Omental fat pad (tissue), 4 donors: Measurements from ENCODE around the gene SMAGP. TPM values are rescaled to one million over a fixed set of nuclear protein-coding genes. Genes with fewer than 3 reads are reported as not detected.

ENCODE experiments used
- ATAC-seq: fragments of 150-250 bp; one replicate; pipeline ENCODE4 v1.9.1; 2016; ENCODE audit warnings: mild to moderate bottlenecking, moderate library complexity; ENCODE audit not compliant: low FRiP score
- DNase-seq: peaks from one replicate; pipeline ENCODE4 v3.0.0-alpha.2; 2019; ENCODE audit warnings: low spot score
- CTCF ChIP-seq, 3 donors: fragments of 450-650 bp; IDR thresholded peaks; one replicate each; pipeline ENCODE4 v1.5.1; 2016 to 2017; ENCODE audit warnings: antibody characterized with exemption in 3 of 3, mild to moderate bottlenecking in 3 of 3, moderate library complexity in 2 of 3
- total RNA-seq, 4 donors: library from RNA; depleted of rRNA; stranded (reverse); fragments of >200 nt; gene quantifications; one replicate each; pipeline ENCODE4 v1.1.0, GENCODE V29; 2016

SMAGP gene
- total RNA-seq, 4 donors from 2014 or later, result 3.8 to 12.0 (median 7.0) TPM

GRCh38 chr12:51219322-51219721 is 50.9 kb downstream of the SMAGP start:
- no peak for TF ChIP-seq CTCF (IDR thresholded peaks at IDR 0.05)
- DNase-seq (no peak), ATAC-seq (no peak)

DNA sequence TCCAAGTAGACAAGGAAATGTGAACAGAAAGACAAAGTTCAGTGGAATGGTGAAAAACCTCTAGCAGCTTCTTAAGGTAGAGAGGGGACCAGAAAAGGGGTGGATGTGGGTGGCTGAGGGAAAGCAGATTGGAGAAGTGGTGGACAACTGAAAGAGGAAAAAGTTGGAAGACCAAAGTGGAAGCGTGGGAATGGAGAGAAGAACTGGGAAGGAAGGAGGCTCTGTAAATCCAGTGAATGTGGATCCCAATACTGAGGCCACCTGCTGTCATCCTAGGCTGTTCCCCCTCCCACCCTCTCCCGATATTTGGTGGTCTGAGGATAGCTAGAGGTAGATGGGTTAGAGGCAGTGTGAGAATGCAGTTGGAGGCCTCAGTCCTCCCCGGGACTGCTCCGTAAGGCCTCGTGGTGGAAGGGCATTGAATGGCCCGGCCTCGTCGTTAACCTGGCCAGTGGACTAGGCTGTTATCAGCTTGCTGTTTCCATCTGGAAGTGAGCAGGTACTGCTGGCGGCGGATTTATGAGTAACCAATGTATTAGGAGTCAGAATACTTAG is 51.5 kb downstream of the SMAGP start:
- DNase-seq, result no peak
- no peak for TF ChIP-seq CTCF (IDR thresholded peaks at IDR 0.05)
- ATAC-seq, result no peak

DNA sequence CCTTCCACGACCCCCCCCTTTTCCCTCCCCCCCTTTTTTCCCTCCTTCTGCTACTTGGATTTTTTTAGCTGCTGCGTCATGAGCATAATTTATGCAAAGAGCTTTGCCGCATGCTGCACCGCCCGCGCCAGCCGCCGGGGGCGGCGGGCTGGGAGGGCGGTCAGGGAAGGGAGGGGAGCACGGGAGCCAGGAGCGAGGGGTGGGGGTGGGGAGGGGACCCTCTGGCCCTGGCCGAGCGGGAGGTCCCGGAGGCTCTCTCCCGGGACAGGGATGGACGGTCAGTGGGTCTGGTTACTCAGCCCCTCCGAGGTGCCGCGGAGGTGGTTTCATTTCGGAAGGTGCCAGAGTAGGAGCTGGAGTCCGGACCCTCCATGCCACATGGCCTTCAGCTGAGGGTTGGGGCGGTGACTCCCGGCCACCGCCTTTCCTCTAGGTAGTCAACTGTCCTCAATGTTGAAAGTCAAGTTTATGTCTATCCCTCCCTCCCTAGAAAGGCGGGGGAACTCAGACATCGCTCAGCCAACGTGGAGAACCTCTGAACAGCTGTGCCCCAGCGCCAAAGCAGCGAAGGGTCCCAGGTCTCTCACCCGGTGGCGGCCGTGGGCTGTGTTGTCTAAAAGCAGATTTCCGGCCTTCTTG is 52.1 kb downstream of the SMAGP start, which contains the start of gene POU6F1:
POU6F1 (minus strand) TSS at position 95 of the 639 bp plus-strand sequence. CDS start 11,226 bp downstream, outside the sequence.
- no peak for TF ChIP-seq CTCF (IDR thresholded peaks at IDR 0.05)
- no peak for DNase-seq
- peak; percentile 93 for ATAC-seq

GRCh38 chr12:51217133-51217967 is 52.9 kb downstream of the SMAGP start:
- no peak for TF ChIP-seq CTCF (IDR thresholded peaks at IDR 0.05)
- ATAC-seq, result peak; percentile 80
- no peak for DNase-seq

DNA sequence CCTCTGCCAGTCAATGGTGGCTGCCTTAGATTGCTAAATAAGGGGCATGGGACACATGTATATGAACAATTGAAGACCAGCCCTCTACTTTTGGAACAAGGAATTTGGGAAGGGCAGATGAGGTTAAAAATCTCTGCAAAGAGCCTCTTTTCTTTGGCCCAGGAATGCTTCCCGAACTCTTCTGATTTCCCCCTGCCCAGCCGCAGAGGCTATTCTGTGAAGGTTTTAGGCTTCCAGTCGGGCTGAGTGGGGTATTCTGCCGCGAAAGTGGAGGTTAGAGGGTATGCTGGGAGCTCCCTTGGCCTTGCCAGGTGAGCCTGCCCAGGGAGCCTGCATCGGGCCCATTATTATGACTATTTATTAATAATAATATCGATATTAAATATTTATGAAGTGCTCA is 53.6 kb downstream of the SMAGP start:
- DNase-seq (no peak), ATAC-seq (no peak)

DNA sequence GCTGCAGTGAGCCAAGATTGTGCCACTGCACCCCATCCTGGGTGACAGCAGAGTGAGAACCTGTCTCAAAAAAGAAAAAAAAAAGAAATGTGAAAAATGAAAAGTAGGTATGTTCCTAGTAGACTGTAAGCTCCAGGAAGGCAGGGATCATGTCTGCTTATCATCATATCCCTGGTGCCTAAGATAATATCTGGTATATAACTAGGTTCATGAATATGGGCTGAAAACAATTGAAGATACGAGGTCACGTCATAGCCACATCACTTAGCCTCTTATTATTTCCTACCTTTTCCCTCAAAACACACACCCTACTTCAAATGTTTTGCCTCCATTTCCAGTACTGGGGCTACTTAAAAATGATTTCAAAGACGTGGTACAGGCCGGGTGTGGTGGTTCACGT is 55.3 kb downstream of the SMAGP start:
- no peak for TF ChIP-seq CTCF (IDR thresholded peaks at IDR 0.05)
- DNase-seq (no peak), ATAC-seq (no peak)

More for the DNA sequence above, 53.6 kb downstream of the SMAGP start:
- TF ChIP-seq CTCF (IDR thresholded peaks at IDR 0.05), result no peak
